HUDEP-2 (cell line): ENCODE results near the gene BRWD1.

ENCODE experiments used
- DNase-seq, 76 experiments: peaks; one replicate each; lab custom pipeline; 2025; ENCODE audit not compliant: unreplicated experiment in 76 of 76; lab: John Stamatoyannopoulos, UW

Gene BRWD1

GRCh38 chr21:39330001-39330400, 16.6 kb upstream of the BRWD1 start:
- no peak for DNase-seq

GRCh38 chr21:39327727-39328126, 14.3 kb upstream of the BRWD1 start:
- DNase-seq, result no peak

GRCh38 chr21:39326607-39327307, 13.3 kb upstream of the BRWD1 start:
- no peak for DNase-seq

GRCh38 chr21:39325458-39325857, 12.0 kb upstream of the BRWD1 start:
- no peak for DNase-seq

GRCh38 chr21:39321424-39321823, 8.0 kb upstream of the BRWD1 start:
- DNase-seq, result no peak

GRCh38 chr21:39319814-39320332, 6.4 kb upstream of the BRWD1 start:
- DNase-seq, result peak in 1 of 76 experiments; percentile 24

- DNase-seq, result no peak
Observed at GRCh38 chr21:39319251-39319756, 5.9 kb upstream of the BRWD1 start.

GRCh38 chr21:39318091-39318959, 4.9 kb upstream of the BRWD1 start:
- no peak for DNase-seq

- no peak for DNase-seq
Observed at GRCh38 chr21:39317134-39318090, 4.0 kb upstream of the BRWD1 start.

GRCh38 chr21:39316729-39317128, 3.3 kb upstream of the BRWD1 start:
- DNase-seq, result no peak

- no peak for DNase-seq
Observed at GRCh38 chr21:39315603-39316445, 2.4 kb upstream of the BRWD1 start.

GRCh38 chr21:39314143-39315027, 953 bp upstream of the BRWD1 start:
- peak in 34 of 76 experiments; percentile 12 to 85 (median 46) for DNase-seq

GRCh38 chr21:39313042-39313570, 326 bp downstream of the BRWD1 start:
- peak in 14 of 76 experiments; percentile 33 to 87 (median 56) for DNase-seq

GRCh38 chr21:39312112-39313041, 1.1 kb downstream of the BRWD1 start:
- DNase-seq, result peak in 75 of 76 experiments; percentile 55 to 97 (median 91)

- no peak for DNase-seq
Observed at GRCh38 chr21:39311164-39311563, 2.3 kb downstream of the BRWD1 start.

- DNase-seq, result no peak
Observed at GRCh38 chr21:39307466-39307865, 6.0 kb downstream of the BRWD1 start.

GRCh38 chr21:39300587-39300986, 12.8 kb downstream of the BRWD1 start:
- DNase-seq, result no peak
